ENCODE results near the gene AGRP. TPM values are rescaled to one million over a fixed set of nuclear protein-coding genes. Genes with fewer than 3 reads are reported as not detected.
A peak's percentile ranks its signal among the peaks of the same experiment; 100 is the strongest.

The AGRP gene
- total RNA-seq, 1 donor from 2014 or later: not detected

DNA sequence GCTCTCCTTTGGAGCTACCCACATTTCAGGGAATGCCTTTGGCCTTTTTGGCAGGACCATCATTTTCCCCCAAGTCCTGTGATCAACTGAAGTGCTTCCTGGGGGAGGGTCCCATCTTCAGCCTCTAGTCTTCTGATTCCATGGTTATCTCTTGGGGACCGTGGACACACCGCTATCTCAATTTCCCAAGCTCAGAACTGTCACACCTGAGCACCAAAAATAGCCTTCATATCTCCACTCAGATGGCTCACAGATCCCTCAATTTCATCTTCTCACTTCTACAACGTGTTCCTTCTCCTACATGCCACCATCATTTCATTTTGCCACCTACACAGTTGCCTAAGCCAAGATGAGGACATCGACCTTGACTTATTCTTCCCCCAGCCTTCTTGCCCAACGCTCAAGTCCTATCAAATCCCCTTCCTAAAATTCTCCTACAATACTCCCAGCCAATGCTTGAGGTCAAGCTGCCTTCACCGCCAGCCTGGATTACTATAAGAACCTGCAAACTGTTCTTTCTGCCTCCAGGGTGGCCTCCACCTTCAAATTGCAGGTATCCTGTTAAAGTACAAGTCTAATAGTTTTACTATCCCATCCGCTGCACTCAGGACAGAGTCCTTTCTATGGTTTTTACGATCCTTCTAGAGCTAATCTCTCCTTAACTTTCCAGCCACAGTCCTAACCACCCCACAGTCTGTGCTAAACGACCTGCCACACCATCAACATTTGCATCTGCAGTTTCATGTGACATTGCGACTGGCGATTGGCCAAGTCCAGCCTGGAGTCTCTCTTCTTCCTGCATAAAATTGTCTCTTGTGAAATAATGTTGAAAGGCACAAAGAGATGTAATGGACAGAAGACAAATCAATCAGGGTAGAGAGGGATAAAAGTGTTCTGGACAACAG, 8.5 kb downstream of the AGRP start:
- no peaks in the 10 kb centered on the region for H3K27me3 Mint-ChIP-seq

DNA sequence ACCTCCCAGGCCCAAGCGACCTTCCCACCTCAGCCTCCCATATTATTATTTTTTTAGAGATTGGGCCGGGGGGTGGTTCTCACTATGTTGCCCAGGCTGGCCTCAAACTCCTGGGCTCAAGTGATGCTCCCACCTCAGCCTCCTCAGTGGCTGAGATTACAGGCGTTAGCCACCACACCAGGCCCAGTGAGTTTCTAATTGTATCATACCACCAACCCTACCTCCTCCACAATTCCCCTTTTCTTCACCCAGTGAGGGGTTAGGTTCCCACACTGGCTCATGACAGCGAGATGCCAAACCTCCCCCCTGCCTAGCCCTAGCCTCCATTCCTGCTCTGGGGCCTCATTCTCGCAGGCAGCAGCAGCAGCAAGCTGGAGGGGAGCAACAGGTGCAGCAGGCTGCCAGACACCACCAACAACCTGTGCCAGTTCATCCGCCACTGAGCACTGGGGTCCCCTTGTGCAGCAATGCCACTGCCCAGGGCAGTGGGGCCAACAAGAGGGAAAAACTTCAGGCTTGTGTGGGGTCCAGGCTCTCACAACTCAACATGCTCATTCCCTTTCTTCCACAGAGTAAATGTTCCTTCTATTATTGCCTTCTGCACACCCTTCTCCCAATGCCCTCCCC, 11.5 kb downstream of the AGRP start:
- peaks cover 4% of the 10 kb centered on the region for H3K36me3 Mint-ChIP-seq
- H3K4me1 Mint-ChIP-seq (ENCODE audit: unreplicated experiment): no peaks in the 10 kb centered on the region
- TF ChIP-seq, protein P1, sequence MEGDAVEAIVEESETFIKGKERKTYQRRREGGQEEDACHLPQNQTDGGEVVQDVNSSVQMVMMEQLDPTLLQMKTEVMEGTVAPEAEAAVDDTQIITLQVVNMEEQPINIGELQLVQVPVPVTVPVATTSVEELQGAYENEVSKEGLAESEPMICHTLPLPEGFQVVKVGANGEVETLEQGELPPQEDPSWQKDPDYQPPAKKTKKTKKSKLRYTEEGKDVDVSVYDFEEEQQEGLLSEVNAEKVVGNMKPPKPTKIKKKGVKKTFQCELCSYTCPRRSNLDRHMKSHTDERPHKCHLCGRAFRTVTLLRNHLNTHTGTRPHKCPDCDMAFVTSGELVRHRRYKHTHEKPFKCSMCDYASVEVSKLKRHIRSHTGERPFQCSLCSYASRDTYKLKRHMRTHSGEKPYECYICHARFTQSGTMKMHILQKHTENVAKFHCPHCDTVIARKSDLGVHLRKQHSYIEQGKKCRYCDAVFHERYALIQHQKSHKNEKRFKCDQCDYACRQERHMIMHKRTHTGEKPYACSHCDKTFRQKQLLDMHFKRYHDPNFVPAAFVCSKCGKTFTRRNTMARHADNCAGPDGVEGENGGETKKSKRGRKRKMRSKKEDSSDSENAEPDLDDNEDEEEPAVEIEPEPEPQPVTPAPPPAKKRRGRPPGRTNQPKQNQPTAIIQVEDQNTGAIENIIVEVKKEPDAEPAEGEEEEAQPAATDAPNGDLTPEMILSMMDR (conservative IDR thresholded peaks at IDR 0.05): no peak
- no peak overlapping the region for H3K27ac Mint-ChIP-seq
- H3K4me3 Mint-ChIP-seq: no peak overlapping the region
- no peaks in the 10 kb centered on the region for H3K9me3 Mint-ChIP-seq
- no peak for DNase-seq (ENCODE audit: extremely low spot score, unreplicated experiment)
- H3K27me3 Mint-ChIP-seq: no peaks in the 10 kb centered on the region

More for the DNA sequence above, 8.5 kb downstream of the AGRP start:
- no peak overlapping the region for H3K27ac Mint-ChIP-seq
- TF ChIP-seq, protein P1 (conservative IDR thresholded peaks at IDR 0.05): no peak
- H3K4me1 Mint-ChIP-seq (ENCODE audit: unreplicated experiment): no peaks in the 10 kb centered on the region
- no peak overlapping the region for H3K4me3 Mint-ChIP-seq
- H3K36me3 Mint-ChIP-seq: peaks cover 4% of the 10 kb centered on the region
- no peaks in the 10 kb centered on the region for H3K9me3 Mint-ChIP-seq
- DNase-seq (ENCODE audit: extremely low spot score, unreplicated experiment): no peak

DNA sequence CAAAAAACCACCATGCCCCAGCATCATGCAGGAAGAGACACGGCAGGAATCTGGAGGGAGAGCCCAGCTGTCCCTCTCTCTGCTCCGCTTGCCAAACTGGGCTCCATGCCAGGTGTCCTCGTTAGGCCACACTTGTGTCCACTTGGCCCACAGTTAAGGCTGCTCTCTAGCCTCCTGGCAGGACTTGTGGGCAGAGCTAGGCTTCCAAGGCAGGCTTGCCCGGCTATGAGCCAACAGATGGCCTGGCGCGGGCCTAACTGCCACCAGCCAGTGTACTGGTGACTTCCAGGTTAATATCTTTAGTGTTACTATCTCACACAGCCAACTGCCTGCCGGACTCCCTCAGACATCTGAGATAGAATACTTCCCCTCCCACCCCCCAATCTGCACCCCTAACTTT, 13.0 kb downstream of the AGRP start:
- Mint-ChIP-seq H3K27me3 (no peaks in the 10 kb centered on the region), H3K36me3 (peaks cover 4% of the 10 kb centered on the region), H3K4me3 (no peak overlapping the region), H3K27ac (no peak overlapping the region), H3K9me3 (no peaks in the 10 kb centered on the region), H3K4me1 (ENCODE audit: unreplicated experiment) (no peaks in the 10 kb centered on the region)
- TF ChIP-seq, protein P1 (conservative IDR thresholded peaks at IDR 0.05): no peak
- DNase-seq (ENCODE audit: extremely low spot score, unreplicated experiment): no peak

DNA sequence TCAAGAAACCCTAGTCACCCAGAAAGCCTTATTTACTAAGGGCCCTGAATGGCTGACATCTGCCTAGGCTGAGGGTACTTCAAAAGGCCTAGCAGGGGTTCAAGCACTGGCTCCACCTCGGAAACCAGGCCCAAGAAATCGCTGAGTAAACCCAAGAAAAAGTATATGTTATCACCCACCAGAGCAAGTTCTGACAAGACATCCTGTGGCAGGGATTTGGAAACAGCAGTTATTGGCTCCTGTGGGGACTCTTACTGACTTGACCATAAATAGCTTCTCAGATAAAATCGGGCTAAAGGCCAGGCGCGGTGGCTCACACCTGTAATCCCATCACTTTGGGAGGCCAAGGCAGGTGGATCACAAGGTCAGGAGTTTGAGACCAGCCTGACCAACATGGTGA, 14.6 kb downstream of the AGRP start:
- Mint-ChIP-seq H3K27me3 (no peaks in the 10 kb centered on the region), H3K4me1 (ENCODE audit: unreplicated experiment) (no peaks in the 10 kb centered on the region), H3K36me3 (peaks cover 4% of the 10 kb centered on the region), H3K9me3 (no peaks in the 10 kb centered on the region), H3K4me3 (no peak overlapping the region), H3K27ac (no peak overlapping the region)
- DNase-seq (ENCODE audit: extremely low spot score, unreplicated experiment): no peak
- TF ChIP-seq, protein P1 (conservative IDR thresholded peaks at IDR 0.05): no peak

DNA sequence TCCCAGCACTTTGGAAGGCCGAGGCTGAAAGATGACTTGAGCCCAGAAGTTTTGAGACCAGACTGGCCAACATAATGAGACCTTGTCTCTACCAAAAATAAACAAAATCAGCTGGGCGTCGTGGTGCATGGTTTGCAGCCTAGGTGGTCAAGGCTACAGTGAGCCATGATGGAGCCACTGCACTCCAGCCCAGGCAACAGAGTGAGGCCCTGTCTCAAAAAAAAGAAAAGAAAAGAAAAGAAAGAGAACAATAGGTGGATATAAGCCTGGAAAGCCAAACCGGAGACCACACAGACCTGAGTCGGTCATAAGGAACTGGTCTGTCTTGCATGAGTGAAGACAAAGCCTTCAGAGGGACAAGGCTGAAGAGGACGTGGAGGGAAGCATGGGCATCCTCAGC, 16.8 kb downstream of the AGRP start:
- Mint-ChIP-seq H3K27me3 (no peaks in the 10 kb centered on the region), H3K4me1 (ENCODE audit: unreplicated experiment) (no peaks in the 10 kb centered on the region), H3K27ac (peak overlapping the region; percentile 21), H3K36me3 (no peaks in the 10 kb centered on the region), H3K4me3 (no peak overlapping the region), H3K9me3 (no peaks in the 10 kb centered on the region)
- no peak for DNase-seq (ENCODE audit: extremely low spot score, unreplicated experiment)
- TF ChIP-seq, protein P1 (conservative IDR thresholded peaks at IDR 0.05): no peak

Measured in type B pancreatic cell (in vitro differentiated cells).